ENCODE results near the gene IPPK. TPM values are rescaled to one million over a fixed set of nuclear protein-coding genes. Genes with fewer than 3 reads are reported as not detected.

Gene IPPK
- total RNA-seq, 1 donor from 2014 or later: 10.1 TPM

DNA sequence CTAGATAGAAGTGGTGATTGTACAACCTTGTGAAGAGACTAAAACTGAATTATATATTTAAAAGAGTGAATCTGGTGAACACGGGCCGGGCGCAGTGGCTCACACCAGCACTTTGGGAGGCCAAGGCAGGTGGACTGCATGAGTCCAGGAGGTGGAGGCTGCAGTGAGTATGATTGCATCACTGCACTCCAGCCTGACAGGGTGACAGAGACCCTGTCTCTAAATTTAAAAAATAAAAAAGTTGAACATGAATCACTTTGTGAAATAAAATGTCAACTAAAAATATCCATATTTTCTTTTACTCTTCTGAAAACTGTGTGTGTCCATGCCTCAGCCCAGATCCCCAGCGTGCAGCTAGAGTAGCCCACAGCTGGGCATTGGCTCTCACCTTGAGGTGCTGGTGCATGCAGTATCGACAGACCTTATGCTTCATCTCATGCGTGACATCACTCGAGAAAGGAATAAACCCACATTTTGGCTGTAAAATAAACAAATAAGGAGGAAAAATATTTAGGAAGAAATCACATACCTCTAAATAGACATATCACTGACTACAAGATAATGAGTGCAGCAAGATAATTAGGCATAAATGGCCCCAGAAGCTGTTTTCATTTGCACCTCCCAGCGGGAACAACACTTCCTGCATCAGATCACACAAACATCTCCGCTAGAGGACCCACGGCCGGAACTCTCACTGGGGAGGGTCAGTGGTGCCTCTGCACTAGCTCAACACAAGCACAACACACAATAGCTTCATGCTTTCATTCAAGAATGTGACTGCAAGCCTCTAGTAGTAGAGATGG is 22.1 kb downstream of the IPPK start:
- DNase-seq (ENCODE audit: low spot score): no peak
- no peaks in the 10 kb centered on the region for H3K4me1 Mint-ChIP-seq (ENCODE audit: unreplicated experiment)
- TF ChIP-seq, protein P1, sequence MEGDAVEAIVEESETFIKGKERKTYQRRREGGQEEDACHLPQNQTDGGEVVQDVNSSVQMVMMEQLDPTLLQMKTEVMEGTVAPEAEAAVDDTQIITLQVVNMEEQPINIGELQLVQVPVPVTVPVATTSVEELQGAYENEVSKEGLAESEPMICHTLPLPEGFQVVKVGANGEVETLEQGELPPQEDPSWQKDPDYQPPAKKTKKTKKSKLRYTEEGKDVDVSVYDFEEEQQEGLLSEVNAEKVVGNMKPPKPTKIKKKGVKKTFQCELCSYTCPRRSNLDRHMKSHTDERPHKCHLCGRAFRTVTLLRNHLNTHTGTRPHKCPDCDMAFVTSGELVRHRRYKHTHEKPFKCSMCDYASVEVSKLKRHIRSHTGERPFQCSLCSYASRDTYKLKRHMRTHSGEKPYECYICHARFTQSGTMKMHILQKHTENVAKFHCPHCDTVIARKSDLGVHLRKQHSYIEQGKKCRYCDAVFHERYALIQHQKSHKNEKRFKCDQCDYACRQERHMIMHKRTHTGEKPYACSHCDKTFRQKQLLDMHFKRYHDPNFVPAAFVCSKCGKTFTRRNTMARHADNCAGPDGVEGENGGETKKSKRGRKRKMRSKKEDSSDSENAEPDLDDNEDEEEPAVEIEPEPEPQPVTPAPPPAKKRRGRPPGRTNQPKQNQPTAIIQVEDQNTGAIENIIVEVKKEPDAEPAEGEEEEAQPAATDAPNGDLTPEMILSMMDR (IDR thresholded peaks at IDR 0.05; ENCODE audit: unreplicated experiment): no peak
- no peak overlapping the region for H3K27ac Mint-ChIP-seq (ENCODE audit: unreplicated experiment)
- no peaks in the 10 kb centered on the region for H3K27me3 Mint-ChIP-seq (ENCODE audit: unreplicated experiment)
- H3K4me3 Mint-ChIP-seq (ENCODE audit: unreplicated experiment): no peak overlapping the region
- H3K9me3 Mint-ChIP-seq (ENCODE audit: unreplicated experiment): no peaks in the 10 kb centered on the region
- peaks cover 46% of the 10 kb centered on the region for H3K36me3 Mint-ChIP-seq (ENCODE audit: low read depth, unreplicated experiment)

GRCh38 chr9:92645041-92645440 is 24.9 kb downstream of the IPPK start:
- no peaks in the 10 kb centered on the region for H3K4me1 Mint-ChIP-seq (ENCODE audit: unreplicated experiment)
- no peak overlapping the region for H3K4me3 Mint-ChIP-seq (ENCODE audit: unreplicated experiment)
- TF ChIP-seq, protein P1 (IDR thresholded peaks at IDR 0.05; ENCODE audit: unreplicated experiment): no peak
- DNase-seq (ENCODE audit: low spot score): no peak
- no peak overlapping the region for H3K27ac Mint-ChIP-seq (ENCODE audit: unreplicated experiment)
- peaks cover 53% of the 10 kb centered on the region for H3K36me3 Mint-ChIP-seq (ENCODE audit: low read depth, unreplicated experiment)
- peaks cover 3% of the 10 kb centered on the region for H3K27me3 Mint-ChIP-seq (ENCODE audit: unreplicated experiment)
- H3K9me3 Mint-ChIP-seq (ENCODE audit: unreplicated experiment): no peaks in the 10 kb centered on the region

DNA sequence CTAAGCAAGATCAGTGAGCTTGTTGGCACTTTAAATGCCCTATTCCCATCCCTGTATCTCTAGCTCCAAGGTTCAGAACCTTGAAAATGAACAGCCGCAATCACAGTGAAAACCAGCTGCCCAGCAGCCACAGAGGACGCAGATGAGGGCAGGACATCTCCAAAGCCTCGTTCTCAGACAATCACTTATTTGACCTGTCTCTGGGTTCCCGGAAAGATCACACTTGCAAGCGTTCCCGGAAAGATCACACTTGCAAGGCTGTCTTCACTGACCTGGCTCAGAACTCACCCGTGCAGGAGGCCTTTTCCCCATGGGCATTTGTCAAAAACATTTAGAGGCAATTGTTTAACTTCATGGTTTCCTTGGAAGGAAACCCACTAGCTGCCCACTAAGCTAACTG is 25.7 kb downstream of the IPPK start:
- DNase-seq (ENCODE audit: low spot score): no peak
- Mint-ChIP-seq H3K4me3 (ENCODE audit: unreplicated experiment) (peak overlapping the region; percentile 34), H3K27ac (ENCODE audit: unreplicated experiment) (no peak overlapping the region), H3K36me3 (ENCODE audit: low read depth, unreplicated experiment) (peaks cover 54% of the 10 kb centered on the region), H3K9me3 (ENCODE audit: unreplicated experiment) (no peaks in the 10 kb centered on the region), H3K4me1 (ENCODE audit: unreplicated experiment) (no peaks in the 10 kb centered on the region), H3K27me3 (ENCODE audit: unreplicated experiment) (peaks cover 3% of the 10 kb centered on the region)
- TF ChIP-seq, protein P1 (IDR thresholded peaks at IDR 0.05; ENCODE audit: unreplicated experiment): no peak

GRCh38 chr9:92642564-92642963 is 27.4 kb downstream of the IPPK start:
- H3K36me3 Mint-ChIP-seq (ENCODE audit: low read depth, unreplicated experiment): peaks cover 55% of the 10 kb centered on the region
- H3K9me3 Mint-ChIP-seq (ENCODE audit: unreplicated experiment): no peaks in the 10 kb centered on the region
- H3K4me1 Mint-ChIP-seq (ENCODE audit: unreplicated experiment): no peaks in the 10 kb centered on the region
- no peak overlapping the region for H3K4me3 Mint-ChIP-seq (ENCODE audit: unreplicated experiment)
- H3K27me3 Mint-ChIP-seq (ENCODE audit: unreplicated experiment): peaks cover 3% of the 10 kb centered on the region
- no peak overlapping the region for H3K27ac Mint-ChIP-seq (ENCODE audit: unreplicated experiment)
- no peak for DNase-seq (ENCODE audit: low spot score)
- TF ChIP-seq, protein P1 (IDR thresholded peaks at IDR 0.05; ENCODE audit: unreplicated experiment): no peak

- DNase-seq (ENCODE audit: low spot score): no peak
- Mint-ChIP-seq H3K27me3 (ENCODE audit: unreplicated experiment) (peaks cover 3% of the 10 kb centered on the region), H3K36me3 (ENCODE audit: low read depth, unreplicated experiment) (peaks cover 52% of the 10 kb centered on the region), H3K27ac (ENCODE audit: unreplicated experiment) (no peak overlapping the region), H3K9me3 (ENCODE audit: unreplicated experiment) (no peaks in the 10 kb centered on the region), H3K4me3 (ENCODE audit: unreplicated experiment) (no peak overlapping the region), H3K4me1 (ENCODE audit: unreplicated experiment) (no peaks in the 10 kb centered on the region)
- TF ChIP-seq, protein P1 (IDR thresholded peaks at IDR 0.05; ENCODE audit: unreplicated experiment): no peak
Observed at GRCh38 chr9:92642041-92642451, 27.9 kb downstream of the IPPK start.

Measured in endothelial cell (in vitro differentiated cells).